Activated T-cell treated with anti-CD3 and anti-CD28 coated beads, Interleukin-2, amount 50 U/mL, for 4 hours (primary cell): ENCODE data around the gene ADGRL1. TPM values are rescaled to one million over a fixed set of nuclear protein-coding genes. Genes with fewer than 3 reads are reported as not detected.

Source experiments
- ATAC-seq, 2 donors: fragments of 200-7000 bp; cut with Tn5 transposase; one replicate each; pipeline ENCODE4 v1.10.0; 2021
- DNase-seq: peaks from one replicate; pipeline ENCODE4 v3.0.0-alpha.2; 2020
- H3K27me3 Mint-ChIP-seq: one replicate; pipeline ENCODE4 v1.8.0; 2021; ENCODE audit warnings: low read depth, mixed read lengths
- H3K36me3 Mint-ChIP-seq: one replicate; pipeline ENCODE4 v1.8.0; 2022; ENCODE audit warnings: mixed read lengths; ENCODE audit not compliant: insufficient read depth
- H3K4me1 Mint-ChIP-seq: one replicate; pipeline ENCODE4 v1.8.0; 2021; ENCODE audit warnings: low read depth, mixed read lengths
- H3K4me3 Mint-ChIP-seq: one replicate; pipeline ENCODE4 v1.8.0; 2021; ENCODE audit warnings: mild to moderate bottlenecking, moderate library complexity, mixed read lengths
- H3K9me3 Mint-ChIP-seq: one replicate; pipeline ENCODE4 v1.8.0; 2021; ENCODE audit warnings: mixed read lengths
- total RNA-seq, 3 donors: library from RNA; stranded (reverse); gene quantifications; one replicate each; pipeline ENCODE4 v1.2.1, GENCODE V29; 2021

Gene ADGRL1
- total RNA-seq, 3 donors from 2014 or later: 22.2 to 30.2 (median 23.6) TPM

DNA sequence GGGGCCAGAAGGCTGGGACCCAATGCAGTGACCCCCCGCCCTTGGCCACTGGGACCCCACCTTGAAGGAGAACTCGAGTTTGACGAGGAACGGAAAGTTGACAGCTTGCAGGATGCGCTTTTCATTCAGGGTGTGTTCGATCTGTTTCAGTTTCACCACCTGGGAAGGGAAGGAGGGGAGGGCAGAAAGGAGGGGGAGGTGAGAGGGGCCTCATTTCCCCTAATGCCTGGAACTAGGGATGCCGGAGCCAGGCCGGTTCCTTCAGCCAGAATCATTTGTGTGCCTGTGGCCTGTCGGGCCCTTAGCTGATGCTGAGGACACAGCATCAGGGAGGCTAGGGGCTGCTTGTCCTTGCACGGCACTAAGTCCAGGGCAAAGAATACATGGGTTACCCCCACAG is 103.2 kb downstream of the ADGRL1 start:
- Mint-ChIP-seq H3K36me3 (peaks cover 9% of the 10 kb centered on the region), H3K9me3 (no peaks in the 10 kb centered on the region)

DNA sequence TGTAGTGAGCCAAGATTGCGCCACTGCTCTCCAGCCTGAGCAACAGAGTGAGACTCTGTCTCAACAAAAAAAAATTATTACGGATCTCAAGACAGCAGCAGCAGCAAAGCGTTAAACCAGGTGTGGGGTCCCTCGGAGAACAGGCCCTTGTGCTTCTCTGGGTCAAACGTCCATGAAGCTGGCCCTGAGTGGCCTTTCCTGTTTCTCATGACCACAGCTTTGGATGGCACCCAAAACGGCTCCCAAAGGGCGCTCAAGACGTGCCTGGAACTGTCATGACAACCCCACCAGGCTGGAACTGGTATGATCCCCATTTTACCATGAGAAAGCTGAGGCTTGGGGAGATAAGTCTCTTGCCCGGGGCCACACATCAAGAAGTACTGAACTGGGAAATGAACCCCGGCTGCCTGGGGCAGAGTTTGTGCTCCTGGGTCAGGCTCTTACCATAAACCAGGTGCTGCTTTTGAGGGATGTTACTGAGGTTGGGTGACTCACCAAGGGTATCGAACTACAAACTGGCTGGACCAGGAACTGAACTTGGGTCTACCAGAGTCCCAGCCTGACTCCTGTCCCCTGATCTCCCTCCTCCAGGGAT is 103.8 kb downstream of the ADGRL1 start:
- ATAC-seq: no peak
- DNase-seq: no peak
- Mint-ChIP-seq H3K4me1 (no peaks in the 10 kb centered on the region), H3K36me3 (peaks cover 10% of the 10 kb centered on the region), H3K27me3 (no peaks in the 10 kb centered on the region), H3K9me3 (no peaks in the 10 kb centered on the region), H3K4me3 (no peak overlapping the region)

More for the DNA sequence above, 103.2 kb downstream of the ADGRL1 start:
- DNase-seq: no peak
- Mint-ChIP-seq H3K4me1 (no peaks in the 10 kb centered on the region), H3K27me3 (no peaks in the 10 kb centered on the region), H3K4me3 (no peak overlapping the region)
- no peak for ATAC-seq

GRCh38 chr19:14101003-14101545 is 104.9 kb downstream of the ADGRL1 start:
- no peak overlapping the region for H3K4me3 Mint-ChIP-seq
- peaks cover 17% of the 10 kb centered on the region for H3K36me3 Mint-ChIP-seq
- H3K4me1 Mint-ChIP-seq: no peaks in the 10 kb centered on the region
- no peaks in the 10 kb centered on the region for H3K27me3 Mint-ChIP-seq
- ATAC-seq: no peak
- H3K9me3 Mint-ChIP-seq: no peaks in the 10 kb centered on the region
- DNase-seq: no peak

Other genes starting within 250 kb of the ADGRL1 start
- 10 to 100 TPM; 11.3 to 13.8 (median 12.3) TPM for gene RFX1, start 199.8 kb downstream of the ADGRL1 start, total RNA-seq
- gene RLN3, start 178.0 kb downstream of the ADGRL1 start, total RNA-seq: not detected
- 100 to 1,000 TPM in 1 of 3 donors, 10 to 100 TPM in 2; 91.2 to 102 (median 94.0) TPM for gene IL27RA, start 174.4 kb downstream of the ADGRL1 start, total RNA-seq
- not detected for gene PALM3, start 144.1 kb downstream of the ADGRL1 start, total RNA-seq
- under 1 TPM; 0.24 to 0.48 (median 0.43) TPM for gene MISP3, start 133.4 kb downstream of the ADGRL1 start, total RNA-seq
- gene C19orf67, start 120.4 kb downstream of the ADGRL1 start, total RNA-seq: under 1 TPM in 1 of 3 donors, not detected in 2; 0.48 TPM
- 100 to 1,000 TPM in 2 of 3 donors, 10 to 100 TPM in 1; 90.0 to 130 (median 112) TPM for gene SAMD1, start 115.4 kb downstream of the ADGRL1 start, total RNA-seq
- 10 to 100 TPM; 45.0 to 46.1 (median 45.3) TPM for gene PRKACA, start 88.4 kb downstream of the ADGRL1 start, total RNA-seq
- gene ASF1B, start 69.6 kb downstream of the ADGRL1 start, total RNA-seq: 10 to 100 TPM; 18.5 to 26.7 (median 21.0) TPM
- 100 to 1,000 TPM; 217 to 280 (median 218) TPM for gene ADGRE5, start 175.3 kb upstream of the ADGRL1 start, total RNA-seq
- 100 to 1,000 TPM; 538 to 557 (median 548) TPM for gene DDX39A, start 213.2 kb upstream of the ADGRL1 start, total RNA-seq
- 100 to 1,000 TPM; 171 to 213 (median 197) TPM for gene PKN1, start 227.1 kb upstream of the ADGRL1 start, total RNA-seq